ENCODE measurements around the gene AHSA1.

DNA sequence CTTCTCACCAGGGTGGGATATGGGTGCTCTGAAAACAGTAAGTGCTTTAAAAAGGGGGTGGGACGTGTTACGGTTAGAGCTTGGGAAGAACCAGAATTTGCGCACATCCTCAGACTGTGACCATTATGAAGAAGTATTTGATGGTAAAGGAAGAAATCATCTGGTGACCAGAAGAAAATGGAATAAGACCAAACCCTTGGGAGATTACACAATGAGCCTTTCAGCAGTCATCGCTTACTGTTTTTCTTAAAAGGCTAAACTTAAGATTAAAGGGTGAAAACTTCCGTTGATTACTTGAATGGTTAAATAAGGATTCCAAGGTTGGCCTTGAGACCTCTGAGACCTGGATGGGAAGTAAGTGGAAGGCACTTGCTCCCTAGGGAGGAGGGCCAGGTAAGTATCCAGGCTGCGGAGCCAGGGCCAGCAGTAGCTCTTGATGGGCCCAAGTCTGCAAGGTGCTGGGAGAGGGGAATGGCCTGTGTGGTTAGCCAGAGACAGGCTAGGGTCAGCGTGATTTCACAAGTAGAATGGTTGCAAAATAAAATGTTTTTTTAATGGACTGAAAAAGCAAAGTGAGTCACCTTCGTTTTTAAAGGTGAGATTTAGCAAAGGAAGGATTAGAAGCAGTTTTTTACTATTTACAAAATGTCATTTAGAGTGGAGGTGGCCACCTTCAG, 53.7 kb downstream of the AHSA1 start:
- TF ChIP-seq, protein P1, sequence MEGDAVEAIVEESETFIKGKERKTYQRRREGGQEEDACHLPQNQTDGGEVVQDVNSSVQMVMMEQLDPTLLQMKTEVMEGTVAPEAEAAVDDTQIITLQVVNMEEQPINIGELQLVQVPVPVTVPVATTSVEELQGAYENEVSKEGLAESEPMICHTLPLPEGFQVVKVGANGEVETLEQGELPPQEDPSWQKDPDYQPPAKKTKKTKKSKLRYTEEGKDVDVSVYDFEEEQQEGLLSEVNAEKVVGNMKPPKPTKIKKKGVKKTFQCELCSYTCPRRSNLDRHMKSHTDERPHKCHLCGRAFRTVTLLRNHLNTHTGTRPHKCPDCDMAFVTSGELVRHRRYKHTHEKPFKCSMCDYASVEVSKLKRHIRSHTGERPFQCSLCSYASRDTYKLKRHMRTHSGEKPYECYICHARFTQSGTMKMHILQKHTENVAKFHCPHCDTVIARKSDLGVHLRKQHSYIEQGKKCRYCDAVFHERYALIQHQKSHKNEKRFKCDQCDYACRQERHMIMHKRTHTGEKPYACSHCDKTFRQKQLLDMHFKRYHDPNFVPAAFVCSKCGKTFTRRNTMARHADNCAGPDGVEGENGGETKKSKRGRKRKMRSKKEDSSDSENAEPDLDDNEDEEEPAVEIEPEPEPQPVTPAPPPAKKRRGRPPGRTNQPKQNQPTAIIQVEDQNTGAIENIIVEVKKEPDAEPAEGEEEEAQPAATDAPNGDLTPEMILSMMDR (IDR thresholded peaks at IDR 0.05) = no peak
- no peak for TF ChIP-seq POLR2A (IDR thresholded peaks at IDR 0.05)
